Inflammatory macrophage treated with lipopolysaccharide for 4 hours (primary cell): ENCODE measurements around the gene ETDC.

Experiments
- DNase-seq: peaks from one replicate; pipeline ENCODE4 v3.0.0-alpha.2; 2020

Gene ETDC

DNA sequence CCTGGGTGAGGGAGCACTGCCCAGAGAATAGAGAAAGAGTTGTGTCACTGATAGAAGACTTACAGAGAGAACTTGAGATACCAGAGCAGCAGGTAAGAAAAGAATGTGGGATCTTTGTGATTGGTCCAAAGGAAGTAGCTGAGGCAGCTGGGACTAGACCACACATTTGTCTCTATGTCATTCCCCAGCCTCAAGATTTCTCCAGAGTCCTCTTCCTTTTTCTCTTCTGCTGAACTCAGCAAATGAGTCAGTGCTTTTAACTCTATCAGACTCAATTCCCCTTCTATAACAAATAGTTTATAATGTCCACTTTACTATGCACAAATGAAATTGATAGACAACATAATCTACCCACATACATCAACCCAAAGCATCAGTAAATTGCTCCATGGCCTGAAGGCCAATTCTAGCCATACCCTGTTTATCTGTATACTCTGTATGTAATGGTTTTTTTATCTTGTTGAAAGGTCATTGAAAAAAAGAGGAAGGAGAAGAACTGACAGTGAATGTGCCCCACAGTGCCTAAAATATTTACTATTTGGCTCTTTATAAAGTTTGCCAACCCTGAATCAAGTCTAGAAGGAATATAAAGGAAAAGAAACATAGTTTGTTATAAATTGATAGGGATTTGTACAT, 38.2 kb downstream of the ETDC start:
- peak; percentile 63 for DNase-seq

DNA sequence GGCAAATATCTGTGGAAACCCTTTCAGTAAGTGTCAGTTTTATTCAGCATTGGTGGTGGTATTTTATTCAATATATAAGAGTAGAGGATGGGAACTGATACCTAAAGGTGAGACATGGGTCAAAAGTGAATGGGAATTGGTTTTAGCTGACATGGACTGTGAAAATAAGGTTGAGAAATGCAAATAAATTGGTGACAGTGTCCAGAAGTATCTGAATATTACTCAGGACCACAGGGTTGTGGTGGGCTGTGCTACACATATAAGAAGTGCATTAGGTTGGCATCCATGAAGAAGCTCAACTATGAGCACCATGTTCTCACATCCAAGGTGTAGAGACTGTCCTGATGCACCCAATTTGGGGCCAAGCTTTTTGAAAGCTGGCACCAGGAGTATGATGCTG, 45.0 kb downstream of the ETDC start:
- DNase-seq, result no peak
